ENCODE data around the gene SPTLC3.

GRCh38 chr20:13128173-13128572, 119.4 kb downstream of the SPTLC3 start:
- TF ChIP-seq CTCF (IDR thresholded peaks at IDR 0.05), result no peak
- TF ChIP-seq POLR2A (IDR thresholded peaks at IDR 0.05), result no peak

Data from Peyer's patch (tissue), 4 donors.